PFSK-1 (cell line): ENCODE measurements around the gene DGKG.

ENCODE experiments used
- POLR2AphosphoS5 ChIP-seq: IDR thresholded peaks from 2 replicates; pipeline ENCODE4 v1.6.1; 2012; ENCODE audit warnings: low read depth, mild to moderate bottlenecking, control low read depth, low read length, moderate library complexity
- SIN3A ChIP-seq: IDR thresholded peaks from 2 replicates; pipeline ENCODE4 v1.6.1; 2012; ENCODE audit warnings: mild to moderate bottlenecking, low read length, moderate library complexity, borderline replicate concordance; ENCODE audit not compliant: insufficient read depth
- TAF1 ChIP-seq: IDR thresholded peaks from 2 replicates; pipeline ENCODE4 v1.6.1; 2012; ENCODE audit warnings: low read length, control low read depth, borderline replicate concordance; ENCODE audit not compliant: insufficient read depth
- TF ChIP-seq, protein P1 (sequence below), 2 experiments: IDR thresholded peaks; 2 replicates each; pipeline versions ENCODE4 v1.6.1 to v1.8.0; 2011 to 2012; ENCODE audit warnings: low read depth in 2 of 2, low read length in 2 of 2, control low read depth in 1 of 2, inconsistent platforms in 1 of 2, mild to moderate bottlenecking in 1 of 2, moderate library complexity in 1 of 2; ENCODE audit not compliant: insufficient read depth in 1 of 2

DNA sequence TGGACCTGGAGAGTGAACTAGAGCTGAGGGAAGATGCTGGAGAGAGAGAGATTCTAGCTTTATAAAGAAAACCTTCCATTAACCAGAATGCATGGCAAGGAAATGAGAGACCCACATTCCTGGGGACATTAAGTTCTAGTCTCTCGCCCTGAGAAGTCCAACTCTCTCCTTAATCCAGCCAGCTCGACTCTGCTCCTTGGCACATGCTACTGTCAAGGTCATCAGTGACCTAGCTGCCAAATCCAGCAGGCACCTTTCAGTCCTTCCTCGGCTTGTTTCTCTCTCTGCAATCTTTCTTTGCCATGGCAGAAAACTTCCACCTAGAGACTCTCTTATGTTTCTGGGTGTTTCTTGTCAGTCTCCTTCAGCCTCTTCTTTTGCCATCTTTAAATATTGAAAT is 40.3 kb downstream of the DGKG start:
- TF ChIP-seq, protein P1, sequence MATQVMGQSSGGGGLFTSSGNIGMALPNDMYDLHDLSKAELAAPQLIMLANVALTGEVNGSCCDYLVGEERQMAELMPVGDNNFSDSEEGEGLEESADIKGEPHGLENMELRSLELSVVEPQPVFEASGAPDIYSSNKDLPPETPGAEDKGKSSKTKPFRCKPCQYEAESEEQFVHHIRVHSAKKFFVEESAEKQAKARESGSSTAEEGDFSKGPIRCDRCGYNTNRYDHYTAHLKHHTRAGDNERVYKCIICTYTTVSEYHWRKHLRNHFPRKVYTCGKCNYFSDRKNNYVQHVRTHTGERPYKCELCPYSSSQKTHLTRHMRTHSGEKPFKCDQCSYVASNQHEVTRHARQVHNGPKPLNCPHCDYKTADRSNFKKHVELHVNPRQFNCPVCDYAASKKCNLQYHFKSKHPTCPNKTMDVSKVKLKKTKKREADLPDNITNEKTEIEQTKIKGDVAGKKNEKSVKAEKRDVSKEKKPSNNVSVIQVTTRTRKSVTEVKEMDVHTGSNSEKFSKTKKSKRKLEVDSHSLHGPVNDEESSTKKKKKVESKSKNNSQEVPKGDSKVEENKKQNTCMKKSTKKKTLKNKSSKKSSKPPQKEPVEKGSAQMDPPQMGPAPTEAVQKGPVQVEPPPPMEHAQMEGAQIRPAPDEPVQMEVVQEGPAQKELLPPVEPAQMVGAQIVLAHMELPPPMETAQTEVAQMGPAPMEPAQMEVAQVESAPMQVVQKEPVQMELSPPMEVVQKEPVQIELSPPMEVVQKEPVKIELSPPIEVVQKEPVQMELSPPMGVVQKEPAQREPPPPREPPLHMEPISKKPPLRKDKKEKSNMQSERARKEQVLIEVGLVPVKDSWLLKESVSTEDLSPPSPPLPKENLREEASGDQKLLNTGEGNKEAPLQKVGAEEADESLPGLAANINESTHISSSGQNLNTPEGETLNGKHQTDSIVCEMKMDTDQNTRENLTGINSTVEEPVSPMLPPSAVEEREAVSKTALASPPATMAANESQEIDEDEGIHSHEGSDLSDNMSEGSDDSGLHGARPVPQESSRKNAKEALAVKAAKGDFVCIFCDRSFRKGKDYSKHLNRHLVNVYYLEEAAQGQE (IDR thresholded peaks at IDR 0.05; ENCODE audit: insufficient read depth in 1 of 2, low read depth in 2 of 2, low read length in 2 of 2), result no peak
- TF ChIP-seq TAF1 (no peak), POLR2AphosphoS5 (no peak), SIN3A (no peak)
